Measurements from ENCODE around the gene PSKH1. TPM values are rescaled to one million over a fixed set of nuclear protein-coding genes. Genes with fewer than 3 reads are reported as not detected.

PSKH1 gene
- total RNA-seq, 4 donors from 2014 or later: 26.4 to 60.2 (median 35.5) TPM

- Histone ChIP-seq H3K4me3 (no peak overlapping the region), H3K9me3 (no peaks in the 10 kb centered on the region), H3K4me1 (peaks cover 0 to 32% (median 1%) of the 10 kb centered on the region in 4 donors), H3K27ac (peak overlapping the region in 3 of 4 donors; percentile 40 to 87 (median 82)), H3K27me3 (no peaks in the 10 kb centered on the region), H3K36me3 (no peaks in the 10 kb centered on the region)
- no peak for TF ChIP-seq POLR2A (IDR thresholded peaks at IDR 0.05)
- TF ChIP-seq CTCF (IDR thresholded peaks at IDR 0.05): no peak
- DNase-seq: no peak
These were observed 36.0 kb upstream of the PSKH1 start for GRCh38 chr16:67856927-67857546.

GRCh38 chr16:67857547-67858233 lies 35.4 kb upstream of the PSKH1 start:
- Histone ChIP-seq H3K36me3 (no peaks in the 10 kb centered on the region), H3K4me3 (no peak overlapping the region), H3K27me3 (no peaks in the 10 kb centered on the region), H3K27ac (peak overlapping the region in 3 of 4 donors; percentile 74 to 87 (median 82)), H3K9me3 (no peaks in the 10 kb centered on the region), H3K4me1 (peaks cover 0 to 39% (median 1%) of the 10 kb centered on the region in 4 donors)
- TF ChIP-seq POLR2A (IDR thresholded peaks at IDR 0.05) (no peak), CTCF (IDR thresholded peaks at IDR 0.05) (no peak)
- peak in 2 of 3 donors; percentile 80 to 89 for DNase-seq

GRCh38 chr16:67858500-67858899 lies 34.6 kb upstream of the PSKH1 start:
- Histone ChIP-seq H3K27me3 (no peaks in the 10 kb centered on the region), H3K9me3 (no peaks in the 10 kb centered on the region), H3K4me1 (peaks cover 0 to 44% (median 1%) of the 10 kb centered on the region in 4 donors), H3K36me3 (no peaks in the 10 kb centered on the region), H3K27ac (peak overlapping the region in 3 of 4 donors; percentile 74 to 87 (median 82)), H3K4me3 (no peak overlapping the region)
- DNase-seq: peak in 2 of 3 donors; percentile 62 to 70
- TF ChIP-seq CTCF (IDR thresholded peaks at IDR 0.05) (no peak), POLR2A (IDR thresholded peaks at IDR 0.05) (no peak)

GRCh38 chr16:67860589-67861398 lies 32.3 kb upstream of the PSKH1 start:
- Histone ChIP-seq H3K4me1 (peaks cover 0 to 50% (median 1%) of the 10 kb centered on the region in 4 donors), H3K27ac (no peak overlapping the region), H3K27me3 (no peaks in the 10 kb centered on the region), H3K4me3 (no peak overlapping the region), H3K9me3 (no peaks in the 10 kb centered on the region), H3K36me3 (peaks cover 0 to 8% (median 0%) of the 10 kb centered on the region in 3 donors)
- DNase-seq: no peak
- TF ChIP-seq POLR2A (IDR thresholded peaks at IDR 0.05) (no peak), CTCF (IDR thresholded peaks at IDR 0.05) (no peak)

GRCh38 chr16:67861877-67862276 lies 31.2 kb upstream of the PSKH1 start:
- peaks cover 0 to 18% (median 0%) of the 10 kb centered on the region in 3 donors for H3K36me3 ChIP-seq

More at GRCh38 chr16:67861877-67862276, 31.2 kb upstream of the PSKH1 start:
- no peaks in the 10 kb centered on the region for H3K27me3 ChIP-seq
- H3K4me3 ChIP-seq: no peak overlapping the region
- H3K9me3 ChIP-seq: no peaks in the 10 kb centered on the region
- TF ChIP-seq CTCF (IDR thresholded peaks at IDR 0.05) (no peak), POLR2A (IDR thresholded peaks at IDR 0.05) (no peak)
- DNase-seq: no peak
- peak overlapping the region in 1 of 4 donors; percentile 29 for H3K27ac ChIP-seq
- H3K4me1 ChIP-seq: peaks cover 0 to 44% (median 1%) of the 10 kb centered on the region in 4 donors

Measured in Peyer's patch (tissue), 4 donors.